WERI-Rb-1 (cell line): ENCODE measurements around the gene NME4.
"Not testable (repeated sequence)": the region's sequence is repeated elsewhere in the genome, so short reads cannot be mapped to it uniquely, and the experiment has no call there.

Experiments
- DNase-seq: peaks from one replicate; pipeline ENCODE4 v3.0.0-alpha.2; 2020
- H3K27ac ChIP-seq: fragments of 250-450 bp; sonication (Bioruptor Pico); 2 replicates; pipeline ENCODE4 v1.5.1; 2020; ENCODE audit warnings: mild to moderate bottlenecking, moderate library complexity
- H3K27me3 ChIP-seq: fragments of 250-450 bp; sonication (Bioruptor Pico); 2 replicates; pipeline ENCODE4 v1.5.1; 2021; ENCODE audit warnings: mild to moderate bottlenecking, low read depth, moderate library complexity; ENCODE audit not compliant: insufficient read depth, severe bottlenecking
- H3K36me3 ChIP-seq: fragments of 250-450 bp; sonication (Bioruptor Pico); 2 replicates; pipeline ENCODE4 v1.5.1; 2020; ENCODE audit warnings: mild to moderate bottlenecking, moderate library complexity
- H3K4me3 ChIP-seq: 2 replicates; pipeline ENCODE4 v1.5.1; 2011; ENCODE audit warnings: low read depth, mild to moderate bottlenecking, control low read depth, low read length
- H3K9me3 ChIP-seq: fragments of 250-450 bp; sonication (Bioruptor Pico); 2 replicates; pipeline ENCODE4 v1.5.1; 2021; ENCODE audit warnings: mild to moderate bottlenecking, moderate library complexity; ENCODE audit not compliant: severe bottlenecking
- CTCF ChIP-seq: IDR thresholded peaks from 2 replicates; pipeline ENCODE4 v1.5.1; 2011; ENCODE audit warnings: low read depth, mild to moderate bottlenecking, control low read depth, inconsistent platforms, low read length

The NME4 gene

GRCh38 chr16:359067-359763, 37.8 kb upstream of the NME4 start:
- DNase-seq: no peak
- no peak for TF ChIP-seq CTCF
- Histone ChIP-seq H3K27ac (peak overlapping the region; percentile 86), H3K4me3 (no peak overlapping the region), H3K27me3 (no peaks in the 10 kb centered on the region), H3K36me3 (no peaks in the 10 kb centered on the region; the same call in none of the 2 replicates), H3K9me3 (no peaks in the 10 kb centered on the region)

- TF ChIP-seq CTCF: no peak
- H3K27me3 ChIP-seq: no peaks in the 10 kb centered on the region
- peak overlapping the region; percentile 86 for H3K27ac ChIP-seq
- peak; percentile 91 for DNase-seq
- H3K9me3 ChIP-seq: no peaks in the 10 kb centered on the region
- peak overlapping the region; percentile 59 for H3K4me3 ChIP-seq
- H3K36me3 ChIP-seq: no peaks in the 10 kb centered on the region; the same call in none of the 2 replicates
Measured at GRCh38 chr16:359871-360697, 36.9 kb upstream of the NME4 start.

GRCh38 chr16:360698-361336, 36.2 kb upstream of the NME4 start:
- TF ChIP-seq CTCF: no peak
- Histone ChIP-seq H3K27ac (peak overlapping the region; percentile 86), H3K9me3 (no peaks in the 10 kb centered on the region), H3K36me3 (no peaks in the 10 kb centered on the region; the same call in none of the 2 replicates), H3K27me3 (no peaks in the 10 kb centered on the region), H3K4me3 (peak overlapping the region; percentile 59)
- peak; percentile 75 for DNase-seq

GRCh38 chr16:361341-361871, 35.6 kb upstream of the NME4 start:
- Histone ChIP-seq H3K36me3 (peaks cover 4% of the 10 kb centered on the region), H3K27ac (peak overlapping the region; percentile 86), H3K4me3 (peak overlapping the region; percentile 59), H3K27me3 (no peaks in the 10 kb centered on the region), H3K9me3 (no peaks in the 10 kb centered on the region)
- peak; percentile 69 for DNase-seq
- TF ChIP-seq CTCF: no peak

GRCh38 chr16:361872-362701, 34.9 kb upstream of the NME4 start:
- peaks cover 9% of the 10 kb centered on the region for H3K36me3 ChIP-seq
- peak; percentile 97 for TF ChIP-seq CTCF
- peak overlapping the region; percentile 86 for H3K27ac ChIP-seq
- H3K4me3 ChIP-seq: peak overlapping the region; percentile 59
- peak; percentile 88 for DNase-seq
- H3K9me3 ChIP-seq: no peaks in the 10 kb centered on the region
- no peaks in the 10 kb centered on the region for H3K27me3 ChIP-seq

GRCh38 chr16:362702-362999, 34.3 kb upstream of the NME4 start:
- not testable (repeated sequence) for DNase-seq, H3K27ac ChIP-seq, H3K9me3 ChIP-seq

More at GRCh38 chr16:362702-362999, 34.3 kb upstream of the NME4 start:
- H3K36me3 ChIP-seq: peaks cover 15% of the 10 kb centered on the region
- H3K27me3 ChIP-seq, H3K4me3 ChIP-seq: not testable (repeated sequence)
